Measurements from ENCODE around the gene PTPRD.
"Not testable (repeated sequence)": the region's sequence is repeated elsewhere in the genome, so short reads cannot be mapped to it uniquely, and the experiment has no call there.

The PTPRD gene

DNA sequence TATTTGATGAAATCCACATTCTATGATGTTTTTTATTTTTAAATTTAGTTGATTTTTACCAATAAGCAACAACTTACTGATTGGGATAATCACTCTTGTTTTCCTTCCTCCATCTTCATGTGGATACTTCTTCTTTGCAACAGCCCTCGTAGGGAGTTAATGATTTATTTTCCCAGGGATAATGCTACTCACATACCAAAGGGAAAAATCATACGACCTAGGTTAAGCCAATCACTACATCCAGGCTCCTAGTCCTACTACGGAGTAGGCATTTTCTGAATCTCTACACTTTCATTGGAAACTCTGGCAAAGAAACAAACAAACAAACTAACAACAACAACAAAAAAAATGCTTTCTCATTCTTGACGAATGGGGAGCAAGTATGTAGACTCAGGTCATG, 663.4 kb downstream of the PTPRD start:
- Histone ChIP-seq H3K36me3 (ENCODE audit: insufficient read depth) (no peaks in the 10 kb centered on the region), H3K9ac (no peak overlapping the region), H3K4me2 (no peak overlapping the region), H3K4me3 (IDR thresholded peaks at IDR 0.05; ENCODE audit: insufficient read depth, low read depth, low read length) (no peak overlapping the region), H4K20me1 (ENCODE audit: insufficient read depth) (no peaks in the 10 kb centered on the region), H3K79me2 (ENCODE audit: insufficient read depth, low read depth) (no peaks in the 10 kb centered on the region), H2AFZ (ENCODE audit: low read depth) (no peak overlapping the region), H3K27ac (no peak overlapping the region), H3K27me3 (ENCODE audit: insufficient read depth, low read depth) (no peaks in the 10 kb centered on the region), H3K4me1 (ENCODE audit: low read depth, poor library complexity, severe bottlenecking) (no peaks in the 10 kb centered on the region)
- TF ChIP-seq, protein P1, sequence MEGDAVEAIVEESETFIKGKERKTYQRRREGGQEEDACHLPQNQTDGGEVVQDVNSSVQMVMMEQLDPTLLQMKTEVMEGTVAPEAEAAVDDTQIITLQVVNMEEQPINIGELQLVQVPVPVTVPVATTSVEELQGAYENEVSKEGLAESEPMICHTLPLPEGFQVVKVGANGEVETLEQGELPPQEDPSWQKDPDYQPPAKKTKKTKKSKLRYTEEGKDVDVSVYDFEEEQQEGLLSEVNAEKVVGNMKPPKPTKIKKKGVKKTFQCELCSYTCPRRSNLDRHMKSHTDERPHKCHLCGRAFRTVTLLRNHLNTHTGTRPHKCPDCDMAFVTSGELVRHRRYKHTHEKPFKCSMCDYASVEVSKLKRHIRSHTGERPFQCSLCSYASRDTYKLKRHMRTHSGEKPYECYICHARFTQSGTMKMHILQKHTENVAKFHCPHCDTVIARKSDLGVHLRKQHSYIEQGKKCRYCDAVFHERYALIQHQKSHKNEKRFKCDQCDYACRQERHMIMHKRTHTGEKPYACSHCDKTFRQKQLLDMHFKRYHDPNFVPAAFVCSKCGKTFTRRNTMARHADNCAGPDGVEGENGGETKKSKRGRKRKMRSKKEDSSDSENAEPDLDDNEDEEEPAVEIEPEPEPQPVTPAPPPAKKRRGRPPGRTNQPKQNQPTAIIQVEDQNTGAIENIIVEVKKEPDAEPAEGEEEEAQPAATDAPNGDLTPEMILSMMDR (conservative IDR thresholded peaks at IDR 0.05; ENCODE audit: low read depth, low read length), result no peak

DNA sequence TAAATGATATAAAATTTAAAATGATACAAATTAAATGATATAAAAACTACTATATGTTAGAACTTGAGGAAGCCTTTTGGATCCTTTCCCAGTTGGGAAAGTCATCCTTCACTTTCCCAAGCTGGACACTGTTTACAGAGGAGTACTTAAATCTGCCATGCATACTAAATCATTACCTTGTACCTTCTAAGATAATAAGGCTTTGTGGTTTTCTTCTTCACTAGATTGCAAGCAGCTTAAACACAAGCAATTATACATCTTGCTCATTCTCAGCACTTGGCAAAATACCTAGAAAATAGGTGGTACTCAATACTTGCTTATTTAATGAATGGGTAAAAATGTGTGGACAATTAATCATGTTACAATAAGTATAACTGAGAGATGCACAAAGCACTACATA, 666.8 kb downstream of the PTPRD start:
- Histone ChIP-seq H3K4me1 (ENCODE audit: low read depth, poor library complexity, severe bottlenecking) (peaks cover 9% of the 10 kb centered on the region), H3K4me3 (IDR thresholded peaks at IDR 0.05; ENCODE audit: insufficient read depth, low read depth, low read length) (no peak overlapping the region), H3K4me2 (no peak overlapping the region), H3K27me3 (ENCODE audit: insufficient read depth, low read depth) (no peaks in the 10 kb centered on the region), H4K20me1 (ENCODE audit: insufficient read depth) (no peaks in the 10 kb centered on the region), H2AFZ (ENCODE audit: low read depth) (no peak overlapping the region), H3K9ac (no peak overlapping the region), H3K27ac (no peak overlapping the region), H3K36me3 (ENCODE audit: insufficient read depth) (no peaks in the 10 kb centered on the region), H3K79me2 (ENCODE audit: insufficient read depth, low read depth) (no peaks in the 10 kb centered on the region)
- TF ChIP-seq, protein P1 (conservative IDR thresholded peaks at IDR 0.05; ENCODE audit: low read depth, low read length), result no peak

DNA sequence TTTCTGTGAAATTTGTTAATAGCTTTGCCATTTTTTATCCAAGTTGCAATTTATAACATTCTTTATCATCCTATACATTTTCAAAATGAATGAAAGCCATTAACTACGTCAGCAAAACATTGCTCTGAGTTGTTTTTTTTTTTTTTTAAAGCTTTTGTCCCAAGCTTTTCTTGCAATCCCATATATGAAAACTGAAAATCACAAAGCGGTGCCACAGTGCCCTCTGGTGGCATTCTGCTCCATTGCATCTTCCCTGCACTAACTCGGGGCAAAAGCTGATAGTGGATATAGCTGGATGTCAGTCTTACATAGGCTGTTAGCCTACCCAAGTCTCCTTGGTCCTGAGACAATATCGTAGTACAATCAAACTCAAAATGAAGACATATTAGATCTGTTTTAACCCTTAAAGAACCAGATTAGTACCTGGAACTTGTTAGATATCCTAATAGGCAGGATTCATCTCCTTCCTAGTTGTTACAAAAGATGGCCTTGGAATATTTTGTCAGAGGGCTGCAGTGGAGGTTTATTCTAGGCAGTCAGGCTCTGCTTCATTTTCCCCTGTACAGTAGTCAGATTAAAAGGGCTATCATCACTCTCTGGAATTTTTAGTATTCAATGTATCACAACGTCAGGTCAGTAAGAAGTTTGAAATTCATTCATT, 669.9 kb downstream of the PTPRD start:
- Histone ChIP-seq H3K4me2 (no peak overlapping the region), H3K27ac (no peak overlapping the region), H3K4me1 (ENCODE audit: low read depth, poor library complexity, severe bottlenecking) (peaks cover 9% of the 10 kb centered on the region), H3K4me3 (IDR thresholded peaks at IDR 0.05; ENCODE audit: insufficient read depth, low read depth, low read length) (no peak overlapping the region), H3K27me3 (ENCODE audit: insufficient read depth, low read depth) (no peaks in the 10 kb centered on the region), H4K20me1 (ENCODE audit: insufficient read depth) (no peaks in the 10 kb centered on the region), H3K79me2 (ENCODE audit: insufficient read depth, low read depth) (no peaks in the 10 kb centered on the region), H2AFZ (ENCODE audit: low read depth) (no peak overlapping the region), H3K9ac (no peak overlapping the region), H3K36me3 (ENCODE audit: insufficient read depth) (no peaks in the 10 kb centered on the region)
- TF ChIP-seq, protein P1 (conservative IDR thresholded peaks at IDR 0.05; ENCODE audit: low read depth, low read length), result peak; percentile 91

DNA sequence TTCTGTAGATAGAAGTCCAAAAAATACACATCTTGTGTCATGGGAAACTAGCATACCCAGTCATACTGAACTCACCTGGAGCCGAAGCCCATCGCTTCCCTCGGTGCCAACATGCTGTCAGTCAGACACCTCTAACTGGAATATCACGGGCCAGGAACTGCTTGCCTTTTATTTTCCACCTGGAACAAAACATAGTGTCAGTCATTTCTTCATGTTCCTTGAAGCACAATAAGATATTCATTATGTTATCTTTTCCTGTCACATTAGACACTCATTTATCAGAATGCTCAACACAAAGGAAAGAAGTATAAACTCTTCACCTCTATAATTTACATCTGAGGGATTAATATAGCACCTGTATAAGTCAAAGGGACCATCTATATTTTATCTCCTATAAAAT, 674.4 kb downstream of the PTPRD start:
- Histone ChIP-seq H3K4me1 (ENCODE audit: low read depth, poor library complexity, severe bottlenecking) (peaks cover 9% of the 10 kb centered on the region), H3K4me3 (IDR thresholded peaks at IDR 0.05; ENCODE audit: insufficient read depth, low read depth, low read length) (no peak overlapping the region), H2AFZ (ENCODE audit: low read depth) (no peak overlapping the region), H4K20me1 (ENCODE audit: insufficient read depth) (no peaks in the 10 kb centered on the region), H3K27ac (no peak overlapping the region), H3K9ac (no peak overlapping the region), H3K79me2 (ENCODE audit: insufficient read depth, low read depth) (no peaks in the 10 kb centered on the region), H3K27me3 (ENCODE audit: insufficient read depth, low read depth) (no peaks in the 10 kb centered on the region), H3K4me2 (no peak overlapping the region), H3K36me3 (ENCODE audit: insufficient read depth) (no peaks in the 10 kb centered on the region)
- TF ChIP-seq, protein P1 (conservative IDR thresholded peaks at IDR 0.05; ENCODE audit: low read depth, low read length), result no peak

DNA sequence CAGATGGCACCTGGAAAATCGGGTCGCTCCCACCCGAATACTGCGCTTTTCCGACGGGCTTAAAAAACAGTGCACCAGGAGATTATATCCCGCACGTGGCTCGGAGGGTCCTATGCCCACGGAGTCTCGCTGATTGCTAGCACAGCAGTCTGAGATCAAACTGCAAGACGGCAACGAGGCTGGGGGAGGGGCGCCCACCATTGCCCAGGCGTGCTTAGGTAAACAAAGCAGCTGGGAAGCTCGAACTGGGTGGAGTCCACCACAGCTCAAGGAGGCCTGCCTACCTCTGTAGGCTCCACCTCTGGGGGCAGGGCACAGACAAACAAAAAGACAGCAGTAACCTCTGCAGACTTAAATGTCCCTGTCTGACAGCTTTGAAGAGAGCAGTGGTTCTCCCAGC, 681.3 kb downstream of the PTPRD start:
- H4K20me1 ChIP-seq (ENCODE audit: insufficient read depth); H3K4me1 ChIP-seq (ENCODE audit: low read depth, poor library complexity, severe bottlenecking); H3K79me2 ChIP-seq (ENCODE audit: insufficient read depth, low read depth); H3K36me3 ChIP-seq (ENCODE audit: insufficient read depth); H3K4me3 ChIP-seq (IDR thresholded peaks at IDR 0.05; ENCODE audit: insufficient read depth, low read depth, low read length); H3K9ac ChIP-seq; H3K27me3 ChIP-seq (ENCODE audit: insufficient read depth, low read depth); H2AFZ ChIP-seq (ENCODE audit: low read depth); H3K4me2 ChIP-seq: not testable (repeated sequence)
- peak overlapping the region; percentile 58; the same call in 1 of the 2 replicates for H3K27ac ChIP-seq

All from KMS-11 (cell line).